Measurements from ENCODE around the gene MED1.
A peak's percentile ranks its signal among the peaks of the same experiment; 100 is the strongest.
"Not testable (repeated sequence)": the region's sequence is repeated elsewhere in the genome, so short reads cannot be mapped to it uniquely, and the experiment has no call there.

MED1 gene

DNA sequence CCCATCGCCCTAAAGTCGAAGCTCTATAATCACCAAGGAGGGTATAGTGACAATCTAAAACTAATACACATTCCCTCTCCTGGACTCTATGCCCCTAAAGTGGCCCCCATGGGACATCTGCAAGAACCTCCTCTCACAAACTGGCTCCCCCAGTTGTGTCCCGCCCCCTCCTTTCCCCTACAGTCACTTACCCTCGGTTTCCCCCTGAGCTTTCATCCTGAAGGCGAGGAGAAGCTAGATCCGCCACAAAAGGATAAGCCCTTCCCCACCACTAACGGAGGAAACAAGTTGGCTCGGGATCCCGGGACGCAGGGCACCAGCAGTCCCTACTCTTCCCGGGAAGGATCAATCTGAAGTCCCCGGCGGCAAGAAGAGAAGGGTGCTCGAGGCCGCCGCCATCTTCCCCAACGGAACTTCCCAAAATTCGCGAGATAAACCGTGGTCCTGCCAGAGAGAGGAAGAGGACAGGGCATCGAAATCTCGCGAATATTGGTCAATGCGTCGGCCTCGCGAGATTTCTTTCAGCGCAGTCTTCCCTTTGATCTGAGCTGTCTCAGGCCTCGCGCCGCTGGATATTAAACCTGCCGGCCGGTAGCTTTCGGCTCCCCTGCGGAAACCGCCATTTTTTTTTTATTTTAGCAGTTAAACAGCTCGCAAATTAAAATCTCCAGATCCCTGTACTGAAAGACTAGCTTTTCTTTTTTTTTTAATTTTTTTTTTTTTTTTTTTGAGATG lies at the start of gene MED1:
Gene MED1, minus strand, starts transcription at position 417 of the 735 bp plus-strand sequence. Its CDS starts 201 bp downstream, at position 216.
- DNase-seq: peak; percentile 94

DNA sequence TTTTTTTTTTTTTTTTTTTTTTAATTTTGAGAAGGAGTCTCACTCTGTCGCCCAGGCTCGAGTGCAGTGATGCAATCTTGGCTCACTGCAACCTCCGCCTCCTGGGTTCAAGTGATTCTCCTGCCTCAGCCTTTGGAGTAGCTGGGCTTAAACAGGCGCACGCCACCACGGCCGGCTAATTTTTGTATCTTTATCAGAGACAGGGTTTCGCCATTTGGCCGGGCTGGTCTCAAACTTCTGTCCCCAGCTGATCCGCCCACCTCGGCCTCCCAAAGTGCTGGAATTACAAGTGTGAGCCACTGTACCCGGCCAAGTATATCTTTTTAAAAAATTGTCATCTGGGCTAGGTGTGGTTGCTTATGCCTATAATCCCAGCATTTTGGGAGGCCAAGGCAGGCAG lies 45.9 kb upstream of the MED1 start:
- not testable (repeated sequence) for DNase-seq

- no peak for DNase-seq
Measured at GRCh38 chr17:39487946-39488345, 36.9 kb upstream of the MED1 start.

DNA sequence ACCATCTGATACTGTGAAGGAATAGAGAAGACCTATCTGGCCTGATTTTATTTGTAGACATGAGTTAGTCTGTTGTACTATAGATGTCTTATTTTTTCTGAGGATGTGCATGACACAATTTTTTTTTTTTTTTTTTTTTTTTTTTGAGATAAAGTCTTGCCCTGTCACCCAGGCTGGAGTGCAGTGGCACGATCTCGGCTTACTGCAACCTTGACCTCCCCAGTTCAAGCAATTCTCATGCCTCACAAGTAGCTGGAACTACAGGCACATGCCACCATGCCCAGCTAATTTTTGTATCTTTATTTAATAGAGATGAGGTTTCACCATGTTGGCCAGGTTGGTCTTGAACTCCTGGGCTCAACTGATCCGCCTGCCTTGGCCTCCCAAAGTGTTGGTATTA lies 36.4 kb upstream of the MED1 start:
- not testable (repeated sequence) for DNase-seq

DNA sequence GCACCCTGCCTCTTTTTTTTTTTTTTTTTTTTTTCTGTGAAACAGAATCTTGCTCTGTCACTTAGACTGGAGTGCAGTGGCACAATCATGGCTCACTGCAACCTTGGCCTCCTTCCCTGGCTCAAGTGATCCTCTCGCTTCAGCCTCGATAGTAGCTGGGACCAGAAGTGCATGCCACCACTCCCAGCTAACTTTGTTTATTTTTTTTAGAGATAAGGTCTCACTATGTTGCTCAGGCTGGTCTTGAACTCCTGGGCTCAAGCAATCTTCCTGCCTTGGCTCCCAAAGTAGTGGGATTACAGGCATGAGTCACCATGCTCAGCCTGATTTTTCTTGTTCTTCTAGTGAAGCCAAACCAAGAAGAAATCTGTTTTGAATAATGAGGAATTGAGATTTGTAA lies 35.2 kb upstream of the MED1 start:
- DNase-seq: no peak

DNA sequence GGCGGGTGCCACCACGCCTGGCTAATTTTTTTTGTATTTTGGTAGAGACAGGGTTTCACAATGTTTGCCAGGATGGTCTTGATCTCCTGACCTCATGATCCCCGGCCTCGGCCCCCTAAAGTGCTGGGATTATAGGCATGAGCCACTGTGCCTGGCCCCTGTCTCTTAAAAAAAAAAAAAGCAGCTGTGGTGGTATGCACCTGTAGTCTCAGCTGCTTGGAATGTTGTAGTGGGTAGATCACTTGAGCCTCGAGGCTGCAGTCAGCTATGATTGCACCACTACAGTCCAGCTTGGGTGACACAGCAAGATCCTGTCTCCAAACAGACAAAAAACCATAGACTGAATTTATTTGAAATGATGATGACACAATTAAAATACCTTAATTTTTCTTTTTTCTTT lies 34.5 kb upstream of the MED1 start:
- DNase-seq: no peak

- DNase-seq: no peak
Measured at GRCh38 chr17:39484178-39484577, 33.1 kb upstream of the MED1 start.

- no peak for DNase-seq
Measured at GRCh38 chr17:39483506-39483905, 32.4 kb upstream of the MED1 start.

DNA sequence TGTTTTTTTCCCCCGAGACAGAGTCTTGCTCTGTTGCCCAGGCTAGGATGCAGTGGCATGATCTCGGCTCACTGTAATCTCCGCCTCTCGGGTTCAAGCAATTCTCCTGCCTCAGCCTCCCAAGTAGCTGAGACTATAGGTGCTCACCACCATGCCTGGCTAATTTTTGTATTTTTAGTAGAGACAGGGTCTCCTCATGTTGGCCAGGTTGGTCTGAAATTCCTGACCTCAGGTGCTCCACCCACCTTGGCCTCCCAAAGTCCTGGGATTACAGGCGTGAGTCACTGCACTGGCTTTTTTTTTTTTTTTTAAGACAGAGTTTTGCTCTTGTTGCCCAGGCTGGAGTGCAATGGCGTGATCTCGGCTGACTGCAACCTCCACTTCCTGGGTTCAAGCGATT lies 28.6 kb upstream of the MED1 start:
- not testable (repeated sequence) for DNase-seq

DNA sequence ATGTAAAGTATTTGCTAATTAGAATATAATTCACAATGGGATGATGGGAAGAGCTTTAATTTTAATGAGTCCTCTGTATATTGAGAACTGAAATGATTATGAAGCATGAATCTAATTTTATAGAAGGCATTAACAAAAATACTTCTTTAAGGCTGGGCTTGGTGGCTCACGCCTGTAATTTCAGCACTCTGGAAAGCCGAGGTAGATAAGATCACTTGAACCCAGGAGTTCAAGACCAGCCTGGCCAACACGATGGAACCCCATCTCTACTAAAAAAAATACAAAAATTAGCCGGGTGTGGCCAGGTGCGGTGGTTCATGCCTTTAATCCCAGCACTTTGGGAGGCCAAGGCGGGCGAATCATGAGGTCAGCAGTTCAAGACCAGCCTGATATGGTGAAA lies 22.2 kb upstream of the MED1 start:
- DNase-seq: no peak

DNA sequence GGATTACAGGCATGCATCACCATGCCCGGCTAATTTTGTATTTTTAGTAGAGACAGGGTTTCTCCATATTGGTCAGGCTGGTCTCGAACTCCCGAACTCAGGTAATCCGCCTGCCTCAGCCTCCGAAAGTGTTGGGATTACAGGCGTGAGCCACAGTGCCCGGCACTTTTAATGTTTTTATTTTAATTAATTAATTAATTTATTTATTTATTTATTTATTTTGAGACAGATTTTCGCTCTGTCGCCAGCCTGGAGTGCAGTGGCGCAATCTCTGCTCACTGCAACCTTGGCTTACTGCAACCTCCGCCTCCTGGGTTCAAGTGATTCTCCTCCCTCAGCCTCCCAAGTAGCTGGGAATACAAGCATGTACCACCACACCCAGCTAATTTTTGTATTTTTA lies 17.5 kb upstream of the MED1 start:
- not testable (repeated sequence) for DNase-seq

DNA sequence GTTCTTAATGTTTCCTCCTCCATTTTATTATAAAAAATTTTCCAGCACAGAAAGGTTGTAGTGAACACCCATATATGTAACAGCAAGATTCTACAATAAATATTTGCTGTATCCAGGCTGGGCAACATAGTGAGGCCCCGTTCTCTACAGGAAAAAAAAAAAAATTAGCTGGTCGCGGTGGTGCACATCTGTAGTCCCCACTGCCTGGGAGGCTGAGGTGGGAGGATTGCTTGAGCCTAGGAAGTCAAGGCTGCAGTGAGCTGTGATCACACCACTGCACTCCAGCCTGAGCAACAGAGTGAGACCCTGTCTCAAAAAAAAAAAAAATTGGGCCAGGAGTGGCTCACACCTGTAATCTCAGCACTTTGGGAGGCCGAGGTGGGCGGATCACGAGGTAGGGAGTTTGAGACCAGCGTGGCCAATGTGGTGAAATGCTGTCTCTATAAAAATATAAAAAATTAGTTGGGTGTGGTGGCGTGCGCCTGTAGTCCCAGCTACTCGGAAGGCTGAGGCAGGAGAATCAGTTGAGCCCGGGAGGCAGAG lies 13.6 kb upstream of the MED1 start:
- not testable (repeated sequence) for DNase-seq

DNA sequence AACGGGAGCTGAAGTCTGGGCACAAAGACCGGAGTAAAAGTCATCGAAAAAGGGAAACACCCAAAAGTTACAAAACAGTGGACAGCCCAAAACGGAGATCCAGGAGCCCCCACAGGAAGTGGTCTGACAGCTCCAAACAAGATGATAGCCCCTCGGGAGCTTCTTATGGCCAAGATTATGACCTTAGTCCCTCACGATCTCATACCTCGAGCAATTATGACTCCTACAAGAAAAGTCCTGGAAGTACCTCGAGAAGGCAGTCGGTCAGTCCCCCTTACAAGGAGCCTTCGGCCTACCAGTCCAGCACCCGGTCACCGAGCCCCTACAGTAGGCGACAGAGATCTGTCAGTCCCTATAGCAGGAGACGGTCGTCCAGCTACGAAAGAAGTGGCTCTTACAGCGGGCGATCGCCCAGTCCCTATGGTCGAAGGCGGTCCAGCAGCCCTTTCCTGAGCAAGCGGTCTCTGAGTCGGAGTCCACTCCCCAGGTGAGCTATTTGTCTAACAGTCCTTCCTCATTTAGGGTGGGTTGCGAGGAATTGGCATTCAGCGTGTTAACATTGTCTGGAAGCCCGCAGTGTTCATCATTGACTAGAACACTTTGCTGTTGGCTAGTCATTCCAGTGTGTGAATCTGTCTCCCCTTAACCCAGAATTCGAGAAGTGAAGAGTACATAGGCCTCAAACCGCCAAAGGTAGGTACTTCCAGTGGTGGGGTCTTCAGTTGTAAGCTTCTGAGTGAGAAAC lies 11.7 kb upstream of the MED1 start:
- DNase-seq: no peak

DNA sequence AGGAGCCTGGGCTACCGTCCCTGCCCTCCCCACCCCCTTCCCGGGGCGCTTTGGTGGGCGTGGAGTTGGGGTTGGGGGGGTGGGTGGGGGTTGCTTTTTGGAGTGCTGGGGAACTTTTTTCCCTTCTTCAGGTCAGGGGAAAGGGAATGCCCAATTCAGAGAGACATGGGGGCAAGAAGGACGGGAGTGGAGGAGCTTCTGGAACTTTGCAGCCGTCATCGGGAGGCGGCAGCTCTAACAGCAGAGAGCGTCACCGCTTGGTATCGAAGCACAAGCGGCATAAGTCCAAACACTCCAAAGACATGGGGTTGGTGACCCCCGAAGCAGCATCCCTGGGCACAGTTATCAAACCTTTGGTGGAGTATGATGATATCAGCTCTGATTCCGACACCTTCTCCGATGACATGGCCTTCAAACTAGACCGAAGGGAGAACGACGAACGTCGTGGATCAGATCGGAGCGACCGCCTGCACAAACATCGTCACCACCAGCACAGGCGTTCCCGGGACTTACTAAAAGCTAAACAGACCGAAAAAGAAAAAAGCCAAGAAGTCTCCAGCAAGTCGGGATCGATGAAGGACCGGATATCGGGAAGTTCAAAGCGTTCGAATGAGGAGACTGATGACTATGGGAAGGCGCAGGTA lies 11.0 kb upstream of the MED1 start:
- DNase-seq: peak; percentile 27

DNA sequence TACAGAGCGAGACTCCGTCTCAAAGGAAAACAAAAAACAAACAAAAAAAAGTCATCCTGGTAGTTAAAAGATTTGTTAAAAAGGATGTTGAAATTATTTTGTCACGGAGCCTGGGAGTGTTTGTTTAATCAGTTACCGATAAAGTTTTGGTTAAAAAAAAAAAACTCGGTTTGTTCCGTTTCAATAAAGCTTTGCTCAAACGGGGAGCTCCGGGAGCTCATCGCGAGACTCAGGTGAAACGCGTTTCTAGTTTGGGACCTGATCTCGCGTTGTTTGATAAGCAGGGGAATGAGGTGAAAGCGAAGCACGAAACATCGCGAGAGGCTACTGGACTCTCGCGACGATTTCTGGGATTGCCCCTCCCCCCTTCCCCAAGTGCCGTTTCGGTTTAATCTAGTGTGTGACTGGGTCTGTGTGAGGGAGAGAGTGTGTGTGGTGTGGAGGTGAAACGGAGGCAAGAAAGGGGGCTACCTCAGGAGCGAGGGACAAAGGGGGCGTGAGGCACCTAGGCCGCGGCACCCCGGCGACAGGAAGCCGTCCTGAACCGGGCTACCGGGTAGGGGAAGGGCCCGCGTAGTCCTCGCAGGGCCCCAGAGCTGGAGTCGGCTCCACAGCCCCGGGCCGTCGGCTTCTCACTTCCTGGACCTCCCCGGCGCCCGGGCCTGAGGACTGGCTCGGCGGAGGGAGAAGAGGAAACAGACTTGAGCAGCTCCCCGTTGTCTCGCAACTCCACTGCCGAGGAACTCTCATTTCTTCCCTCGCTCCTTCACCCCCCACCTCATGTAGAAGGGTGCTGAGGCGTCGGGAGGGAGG lies 10.3 kb upstream of the MED1 start, which contains the start of gene CDK12:
Gene CDK12, plus strand, starts transcription at position 374 of the 813 bp plus-strand sequence. CDS start 586 bp downstream, outside the sequence.
- peak; percentile 96 for DNase-seq

GRCh38 chr17:39455919-39456318 lies 4.9 kb upstream of the MED1 start:
- no peak for DNase-seq

- DNase-seq: no peak
Measured at GRCh38 chr17:39450051-39450450, 1.0 kb downstream of the MED1 start.

- no peak for DNase-seq
Measured at GRCh38 chr17:39447561-39447960, 3.5 kb downstream of the MED1 start.

DNA sequence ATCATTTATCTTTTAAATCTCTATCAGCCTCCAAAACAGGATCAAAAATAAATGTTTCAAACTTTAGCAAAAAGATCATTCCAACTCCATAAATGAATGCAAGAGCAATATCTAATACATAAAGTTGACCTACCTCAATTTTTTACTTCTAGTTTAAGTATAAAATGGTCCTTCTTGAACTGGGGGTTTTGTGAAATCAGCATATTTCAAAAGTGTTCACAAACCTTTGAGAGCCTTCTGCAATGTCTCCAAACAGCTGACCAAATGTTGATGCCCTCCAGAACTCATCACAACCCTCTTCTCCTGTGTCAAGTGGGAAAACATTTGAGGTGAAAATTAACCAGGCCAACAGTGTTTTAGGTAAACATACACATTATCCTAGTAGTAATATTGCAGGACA lies 7.7 kb downstream of the MED1 start:
- no peak for DNase-seq

DNA sequence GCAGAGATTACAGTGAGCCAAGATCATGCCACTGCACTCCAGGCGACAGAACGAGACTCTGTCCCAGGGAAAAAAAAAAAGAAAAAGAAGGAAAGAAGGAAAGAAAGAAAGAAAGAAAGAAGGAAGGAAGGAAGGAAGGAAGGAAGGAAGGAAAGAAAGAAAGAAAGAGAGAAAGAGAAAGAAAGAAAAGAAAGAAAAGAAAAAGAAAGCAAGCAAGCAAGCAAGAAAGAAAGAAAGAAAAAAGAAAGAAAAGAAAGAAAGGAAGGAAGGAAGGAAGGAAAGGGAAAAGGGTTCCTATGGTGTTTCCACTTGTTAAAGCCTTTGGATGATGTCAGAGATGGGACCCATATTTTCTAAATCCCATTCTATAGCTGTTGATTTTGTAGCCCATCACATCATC lies 11.2 kb downstream of the MED1 start:
- not testable (repeated sequence) for DNase-seq

GRCh38 chr17:39429600-39429999 lies 21.5 kb downstream of the MED1 start:
- no peak for DNase-seq

DNA sequence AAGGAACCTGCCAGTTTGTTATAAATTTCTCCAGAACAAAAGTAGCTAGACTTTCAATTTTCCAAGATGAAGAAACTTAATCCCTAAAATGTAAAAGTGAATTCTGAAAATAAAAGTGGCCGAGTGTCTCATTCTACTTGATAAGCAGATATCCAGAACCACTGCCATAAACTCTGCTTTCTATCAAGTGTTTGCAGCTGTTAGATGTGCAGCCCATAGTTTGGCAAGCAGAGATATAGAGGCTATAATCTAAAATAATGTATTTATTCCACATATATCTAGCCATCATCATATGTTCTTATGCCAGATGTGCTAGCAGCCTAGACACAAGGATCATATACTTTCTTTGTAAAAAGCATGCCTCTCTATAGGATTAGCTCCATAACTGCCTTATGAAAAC lies 34.9 kb downstream of the MED1 start:
- DNase-seq: no peak

DNA sequence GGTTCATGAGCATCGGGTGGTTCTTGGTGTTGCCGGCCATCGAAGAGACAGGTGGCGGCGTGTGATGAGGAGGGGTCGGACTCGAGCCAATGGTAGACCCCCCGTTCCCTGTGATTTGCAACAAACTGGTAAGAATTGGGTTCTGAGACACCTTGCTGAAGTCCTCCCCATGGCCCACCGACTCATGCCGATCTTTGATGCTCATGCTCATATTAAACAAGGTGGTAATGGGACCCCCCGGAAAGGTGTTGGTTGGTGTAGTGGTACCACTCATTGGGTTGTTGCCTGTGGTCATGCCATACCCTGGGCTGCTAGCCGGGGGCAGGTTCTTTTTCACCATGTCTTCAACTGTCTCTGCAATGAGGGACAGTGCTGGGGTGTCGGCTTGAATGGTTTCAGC lies 40.8 kb downstream of the MED1 start:
- DNase-seq: no peak
